Stomach (tissue), 9 donors: ENCODE data around the gene TMEM41B. TPM values are rescaled to one million over a fixed set of nuclear protein-coding genes. Genes with fewer than 3 reads are reported as not detected.
"Not testable (repeated sequence)": the region's sequence is repeated elsewhere in the genome, so short reads cannot be mapped to it uniquely, and the experiment has no call there.

ENCODE experiments used
- DNase-seq, 2 donors: peaks; one replicate each; pipeline versions ENCODE4 v3.0.0 to v3.0.0-alpha.2; 2013 to 2019
- H3K27ac ChIP-seq, 5 donors: fragments of 200-600 bp in 4 of 5; sonication (generic) in 4 of 5; one replicate each; pipeline ENCODE4 v1.5.1; 2013 to 2019; ENCODE audit warnings: mild to moderate bottlenecking in 1 of 5, moderate library complexity in 1 of 5
- H3K27me3 ChIP-seq, 3 donors: fragments of 200-600 bp; sonication (generic); one replicate each; pipeline ENCODE4 v1.5.1; 2017 to 2019; ENCODE audit warnings: mixed run types in 1 of 3
- H3K36me3 ChIP-seq, 4 donors: fragments of 200-600 bp; sonication (generic); 1 replicate in 3 of 4; 2 replicates in 1 of 4; pipeline ENCODE4 v1.5.1; 2016 to 2019
- H3K4me1 ChIP-seq, 4 donors: fragments of 200-600 bp; sonication (generic); one replicate each; pipeline ENCODE4 v1.5.1; 2016 to 2019
- H3K4me3 ChIP-seq, 4 donors: fragments of 200-600 bp; sonication (generic) in 3 of 4; one replicate each; pipeline ENCODE4 v1.5.1; 2016 to 2019; ENCODE audit warnings: mild to moderate bottlenecking in 1 of 4
- H3K9me3 ChIP-seq, 4 donors: fragments of 200-600 bp; sonication (generic); one replicate each; pipeline ENCODE4 v1.5.1; 2016 to 2019
- EP300 ChIP-seq: sonication (generic); formaldehyde crosslinking; IDR thresholded peaks from one replicate; pipeline ENCODE4 v1.6.1; 2017; ENCODE audit warnings: antibody characterized with exemption
- POLR2A ChIP-seq, 4 donors: fragments of 450-650 bp; IDR thresholded peaks; one replicate each; pipeline ENCODE4 v1.6.1; 2016; ENCODE audit warnings: antibody characterized with exemption in 4 of 4, control low read depth in 2 of 4, mild to moderate bottlenecking in 1 of 4, moderate library complexity in 1 of 4
- POLR2AphosphoS5 ChIP-seq, 3 donors: sonication (generic); formaldehyde crosslinking; IDR thresholded peaks; one replicate each; pipeline ENCODE4 v1.6.1; 2016; ENCODE audit warnings: antibody characterized with exemption in 3 of 3
- WGBS, 5 donors: extraction: QIAGEN DNeasy Blood & Tissue Kit in 3 of 5; methylation state at CpG; one replicate each; pipeline versions ENCODE4 v1.1.5 to v1.1.7; 2013 to 2018; 5-methylcytosine and 5-hydroxymethylcytosine counted together
- intact Hi-C: fragments of 100-400 bp; cut with DNase I; formaldehyde crosslinking; loops from one replicate; pipeline ENCODE4 v1.15.1; 2023; ENCODE audit warnings: low total_unique reads
- polyA plus RNA-seq, 3 donors: library from polyadenylated mRNA; stranded (reverse); fragments of 200-250 nt; gene quantifications; one replicate each; pipeline ENCODE4 v1.2.3, GENCODE V29; 2013
- small RNA-seq, 4 donors: library from RNA; depleted of rRNA; stranded (forward); fragments of <200 nt; gene quantifications; one replicate each; pipeline ENCODE3, GENCODE V24; 2016
- total RNA-seq, 5 donors: library from RNA; depleted of rRNA; stranded (reverse); fragments of >200 nt; gene quantifications; one replicate each; pipeline versions ENCODE4 v1.1.0 to v1.2.3, GENCODE V29; 2014 to 2016
- TF ChIP-seq, protein P1 (sequence below), 7 experiments: fragments of 450-650 bp in 4 of 7; fragments of 200-600 bp in 3 of 7; sonication (generic) in 3 of 7; IDR thresholded peaks; one replicate each; pipeline ENCODE4 v1.5.1; 2016 to 2019; ENCODE audit warnings: antibody characterized with exemption in 7 of 7, control low read depth in 2 of 7, mild to moderate bottlenecking in 1 of 7
- donor health status: healthy with polysubstance abuse.
- donor health status: Bipolar disorder and iron deficiency.
- donor health status: healthy.

The TMEM41B gene
- total and polyA plus RNA-seq, 8 donors = 4.1 to 80.4 (median 11.9) TPM

DNA sequence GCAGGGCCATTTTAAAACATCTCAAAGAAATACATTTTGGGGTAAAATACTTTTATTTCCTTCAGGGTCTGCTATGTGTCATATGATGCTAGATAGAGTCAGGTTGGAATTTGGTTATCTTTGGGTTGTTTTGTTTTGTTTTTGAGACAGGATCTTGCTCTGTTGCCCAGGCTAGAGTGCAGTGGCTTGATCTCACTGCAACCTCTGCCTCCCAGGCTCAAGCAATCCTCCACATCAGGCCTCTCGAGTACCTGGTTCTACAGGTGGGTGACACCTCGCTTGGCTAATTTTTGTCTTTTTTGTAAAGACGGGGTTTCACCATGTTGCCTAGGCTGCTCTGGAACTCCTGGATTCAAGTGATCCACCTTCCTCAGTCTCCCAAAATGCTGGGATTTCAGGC is 66.5 kb downstream of the TMEM41B start:
- Histone ChIP-seq H3K27ac (no peak overlapping the region), H3K4me1 (peaks cover 7 to 23% (median 18%) of the 10 kb centered on the region in 4 donors), H3K27me3 (no peaks in the 10 kb centered on the region), H3K4me3 (no peak overlapping the region), H3K36me3 (no peaks in the 10 kb centered on the region), H3K9me3 (no peaks in the 10 kb centered on the region)
- DNase-seq = no peak
- WGBS, 5 donors = 96 to 98% (median 98%) methylated on average over 3 of the region's 3 CpGs
- intact Hi-C loops = no loop called here
- TF ChIP-seq EP300 = no peak
- TF ChIP-seq POLR2A (IDR thresholded peaks at IDR 0.05) = no peak
- TF ChIP-seq, protein P1, sequence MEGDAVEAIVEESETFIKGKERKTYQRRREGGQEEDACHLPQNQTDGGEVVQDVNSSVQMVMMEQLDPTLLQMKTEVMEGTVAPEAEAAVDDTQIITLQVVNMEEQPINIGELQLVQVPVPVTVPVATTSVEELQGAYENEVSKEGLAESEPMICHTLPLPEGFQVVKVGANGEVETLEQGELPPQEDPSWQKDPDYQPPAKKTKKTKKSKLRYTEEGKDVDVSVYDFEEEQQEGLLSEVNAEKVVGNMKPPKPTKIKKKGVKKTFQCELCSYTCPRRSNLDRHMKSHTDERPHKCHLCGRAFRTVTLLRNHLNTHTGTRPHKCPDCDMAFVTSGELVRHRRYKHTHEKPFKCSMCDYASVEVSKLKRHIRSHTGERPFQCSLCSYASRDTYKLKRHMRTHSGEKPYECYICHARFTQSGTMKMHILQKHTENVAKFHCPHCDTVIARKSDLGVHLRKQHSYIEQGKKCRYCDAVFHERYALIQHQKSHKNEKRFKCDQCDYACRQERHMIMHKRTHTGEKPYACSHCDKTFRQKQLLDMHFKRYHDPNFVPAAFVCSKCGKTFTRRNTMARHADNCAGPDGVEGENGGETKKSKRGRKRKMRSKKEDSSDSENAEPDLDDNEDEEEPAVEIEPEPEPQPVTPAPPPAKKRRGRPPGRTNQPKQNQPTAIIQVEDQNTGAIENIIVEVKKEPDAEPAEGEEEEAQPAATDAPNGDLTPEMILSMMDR (IDR thresholded peaks at IDR 0.05) = no peak
- TF ChIP-seq POLR2AphosphoS5 (IDR thresholded peaks at IDR 0.05) = no peak

DNA sequence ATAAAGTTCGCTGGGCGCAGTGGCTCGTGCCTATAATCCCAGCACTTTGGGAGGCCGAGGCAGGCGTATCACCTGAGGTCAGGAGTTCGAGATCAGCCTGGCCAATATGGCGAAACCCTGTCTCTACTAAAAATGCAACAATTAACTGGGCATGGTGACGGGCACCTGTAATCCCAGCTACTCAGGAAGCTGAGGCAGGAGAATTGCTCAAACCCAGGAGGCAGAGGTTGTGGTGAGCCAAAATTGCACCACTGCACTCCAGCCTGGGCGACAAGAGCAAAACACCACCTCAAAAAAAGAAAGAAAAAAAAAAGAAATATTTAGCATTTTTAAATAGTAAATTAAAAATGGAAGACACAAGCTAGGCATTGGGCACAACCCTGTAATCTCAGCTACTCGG is 78.2 kb downstream of the TMEM41B start:
- H3K27ac ChIP-seq, DNase-seq, intact Hi-C loops, H3K36me3 ChIP-seq, H3K27me3 ChIP-seq, H3K4me3 ChIP-seq, H3K9me3 ChIP-seq: not testable (repeated sequence)
- H3K4me1 ChIP-seq = peaks cover 2 to 30% (median 14%) of the 10 kb centered on the region in 4 donors
- 93 to 99% (median 94%) methylated on average over 10 of the region's 10 CpGs for WGBS, 5 donors

DNA sequence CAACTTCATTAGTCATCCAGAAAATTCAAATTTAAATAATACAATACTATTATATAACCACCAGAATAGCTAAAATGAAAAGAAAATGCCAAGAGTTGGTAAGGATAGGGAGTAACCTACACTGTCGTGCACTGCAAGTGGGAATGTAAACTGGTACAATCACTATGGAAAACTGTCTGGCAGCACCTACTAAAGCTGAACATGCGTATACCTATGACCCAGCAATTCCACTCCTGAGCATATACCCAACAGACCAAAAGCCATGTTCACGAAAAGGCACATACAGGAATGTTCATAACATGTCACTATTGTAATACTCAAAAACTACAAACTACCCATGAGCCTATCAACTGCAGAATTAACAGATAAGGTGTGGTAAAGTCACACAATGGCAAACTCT is 81.9 kb downstream of the TMEM41B start:
- TF ChIP-seq EP300 = no peak
- TF ChIP-seq, protein P1 (IDR thresholded peaks at IDR 0.05) = no peak
- TF ChIP-seq POLR2AphosphoS5 (IDR thresholded peaks at IDR 0.05) = no peak
- TF ChIP-seq POLR2A (IDR thresholded peaks at IDR 0.05) = no peak
- Histone ChIP-seq H3K9me3 (no peaks in the 10 kb centered on the region), H3K4me1 (peaks cover 10 to 42% (median 25%) of the 10 kb centered on the region in 4 donors), H3K36me3 (no peaks in the 10 kb centered on the region), H3K27me3 (no peaks in the 10 kb centered on the region), H3K27ac (peak overlapping the region in 2 of 5 donors; percentile 52 to 66), H3K4me3 (no peak overlapping the region)
- no peak for DNase-seq
- intact Hi-C loops = no loop called here
- 66 to 83% (median 70%) methylated on average over 3 of the region's 3 CpGs for WGBS, 5 donors

DNA sequence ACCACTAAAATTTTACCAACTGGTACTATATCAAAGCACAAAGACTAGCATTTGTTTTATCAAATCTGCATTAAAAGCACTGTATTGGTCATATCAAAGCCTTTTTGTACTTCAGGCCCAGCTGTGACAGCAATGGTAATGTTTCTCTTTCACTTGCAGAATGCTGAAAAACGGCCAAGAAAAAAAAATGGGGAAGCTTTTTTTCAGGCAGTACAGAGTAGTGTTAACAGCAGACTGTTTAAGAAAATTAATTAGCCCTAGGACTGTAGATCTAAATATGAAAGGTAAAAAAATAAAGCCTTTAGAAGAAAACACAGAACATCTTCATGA is 82.6 kb downstream of the TMEM41B start:
- peaks cover 10 to 42% (median 25%) of the 10 kb centered on the region in 4 donors for H3K4me1 ChIP-seq
- 0 to 5% (median 2%) methylated on average over 1 of the region's 1 CpG for WGBS, 5 donors
- intact Hi-C loops = no loop called here
- no peaks in the 10 kb centered on the region for H3K27me3 ChIP-seq
- DNase-seq = peak in 1 of 2 donors; percentile 75
- peak overlapping the region in 3 of 4 donors; percentile 20 to 23 (median 23) for H3K4me3 ChIP-seq
- no peaks in the 10 kb centered on the region for H3K9me3 ChIP-seq
- peak overlapping the region in 4 of 5 donors; percentile 45 to 66 (median 53) for H3K27ac ChIP-seq
- H3K36me3 ChIP-seq = no peaks in the 10 kb centered on the region
- TF ChIP-seq POLR2AphosphoS5 (IDR thresholded peaks at IDR 0.05) (no peak), EP300 (no peak), POLR2A (IDR thresholded peaks at IDR 0.05) (no peak)
- TF ChIP-seq, protein P1 (IDR thresholded peaks at IDR 0.05) = no peak

Small RNA genes within 50 kb of the gene (small RNA-seq; reads per million reads assigned to genes)
- gene RF00017 = 0 reads per million in 4 donors

Other genes starting within 250 kb of the TMEM41B start
- gene SCUBE2, start 223.0 kb downstream of the TMEM41B start, total RNA-seq = 10 to 100 TPM in 4 of 5 donors, 1 to 10 TPM in 1; 1.7 to 29.8 (median 26.6) TPM
- 10 to 100 TPM; 10.6 to 37.1 (median 14.7) TPM for gene SCUBE2, start 223.0 kb downstream of the TMEM41B start, polyA plus RNA-seq
- gene DENND5A, start 49.2 kb downstream of the TMEM41B start, total RNA-seq = 100 to 1,000 TPM in 3 of 5 donors, 10 to 100 TPM in 2; 14.8 to 152 (median 100) TPM
- 10 to 100 TPM; 18.5 to 29.4 (median 20.6) TPM for gene DENND5A, start 49.2 kb downstream of the TMEM41B start, polyA plus RNA-seq
- 100 to 1,000 TPM in 4 of 5 donors, 10 to 100 TPM in 1; 62.4 to 283 (median 129) TPM for gene IPO7, start 70.1 kb upstream of the TMEM41B start, total RNA-seq
- gene IPO7, start 70.1 kb upstream of the TMEM41B start, polyA plus RNA-seq = 10 to 100 TPM; 23.0 to 32.6 (median 26.1) TPM
- gene ZNF143, start 146.4 kb upstream of the TMEM41B start, total RNA-seq = 100 to 1,000 TPM in 1 of 5 donors, 10 to 100 TPM in 3, 1 to 10 TPM in 1; 4.1 to 110 (median 22.8) TPM
- 10 to 100 TPM; 10.1 to 17.6 (median 13.2) TPM for gene ZNF143, start 146.4 kb upstream of the TMEM41B start, polyA plus RNA-seq